ENCODE results near the gene ATXN1. TPM values are rescaled to one million over a fixed set of nuclear protein-coding genes. Genes with fewer than 3 reads are reported as not detected.

Gene ATXN1
- total RNA-seq, 1 donor from 2014 or later, result 71.2 TPM

GRCh38 chr6:16677458-16677857 is 83.8 kb downstream of the ATXN1 start:
- intact Hi-C loops (cut with DNase I), result no loop called here
- DNase-seq (no peak), ATAC-seq (no peak)
- no peaks in the 10 kb centered on the region for H3K36me3 ChIP-seq
- peaks cover 21% of the 10 kb centered on the region for H3K4me1 ChIP-seq
- H3K4me3 ChIP-seq, result no peak overlapping the region
- H3K27me3 ChIP-seq, result no peaks in the 10 kb centered on the region
- H3K9me3 ChIP-seq, result no peaks in the 10 kb centered on the region
- TF ChIP-seq CTCF (IDR thresholded peaks at IDR 0.05), result no peak
- no peak overlapping the region for H3K27ac ChIP-seq

- intact Hi-C loops (cut with DNase I), result no loop called here
- DNase-seq (no peak), ATAC-seq (peak; percentile 76)
- no peaks in the 10 kb centered on the region for H3K9me3 ChIP-seq
- no peaks in the 10 kb centered on the region for H3K27me3 ChIP-seq
- H3K36me3 ChIP-seq, result no peaks in the 10 kb centered on the region
- H3K4me3 ChIP-seq, result no peak overlapping the region
- TF ChIP-seq CTCF (IDR thresholded peaks at IDR 0.05), result no peak
- no peak overlapping the region for H3K27ac ChIP-seq
- peaks cover 24% of the 10 kb centered on the region for H3K4me1 ChIP-seq
These were observed 84.3 kb downstream of the ATXN1 start for GRCh38 chr6:16676978-16677377.

DNA sequence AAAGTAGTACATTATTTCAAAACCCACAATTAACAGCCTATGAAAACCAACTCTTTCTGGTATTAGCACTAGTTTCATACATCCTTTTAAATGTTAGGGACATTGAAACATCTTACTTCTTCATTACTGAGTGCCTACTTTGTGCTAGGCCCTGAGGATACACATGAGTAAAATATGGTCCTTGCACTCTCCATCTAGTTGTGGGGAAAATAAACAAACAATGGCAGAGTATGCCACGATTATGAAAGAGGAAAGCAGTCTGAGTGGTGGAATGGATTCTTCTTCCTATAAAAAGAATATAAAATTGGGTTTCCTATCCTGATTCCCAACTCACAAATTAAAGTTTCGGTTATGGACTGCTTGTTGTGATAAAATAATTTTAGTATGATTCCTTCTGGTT is 84.9 kb downstream of the ATXN1 start:
- intact Hi-C loops (cut with DNase I), result no loop called here
- H3K4me3 ChIP-seq, result no peak overlapping the region
- H3K27me3 ChIP-seq, result no peaks in the 10 kb centered on the region
- peaks cover 28% of the 10 kb centered on the region for H3K4me1 ChIP-seq
- H3K36me3 ChIP-seq, result no peaks in the 10 kb centered on the region
- ATAC-seq (no peak), DNase-seq (no peak)
- H3K9me3 ChIP-seq, result no peaks in the 10 kb centered on the region
- no peak overlapping the region for H3K27ac ChIP-seq
- no peak for TF ChIP-seq CTCF (IDR thresholded peaks at IDR 0.05)

- Histone ChIP-seq H3K9me3 (no peaks in the 10 kb centered on the region), H3K36me3 (no peaks in the 10 kb centered on the region), H3K4me3 (no peak overlapping the region), H3K27me3 (no peaks in the 10 kb centered on the region), H3K27ac (no peak overlapping the region), H3K4me1 (peaks cover 43% of the 10 kb centered on the region)
- no peak for DNase-seq
- no peak for TF ChIP-seq CTCF (IDR thresholded peaks at IDR 0.05)
- intact Hi-C loops (cut with DNase I), result no loop called here
- no peak for ATAC-seq
These were observed 86.4 kb downstream of the ATXN1 start for GRCh38 chr6:16674801-16675392.

DNA sequence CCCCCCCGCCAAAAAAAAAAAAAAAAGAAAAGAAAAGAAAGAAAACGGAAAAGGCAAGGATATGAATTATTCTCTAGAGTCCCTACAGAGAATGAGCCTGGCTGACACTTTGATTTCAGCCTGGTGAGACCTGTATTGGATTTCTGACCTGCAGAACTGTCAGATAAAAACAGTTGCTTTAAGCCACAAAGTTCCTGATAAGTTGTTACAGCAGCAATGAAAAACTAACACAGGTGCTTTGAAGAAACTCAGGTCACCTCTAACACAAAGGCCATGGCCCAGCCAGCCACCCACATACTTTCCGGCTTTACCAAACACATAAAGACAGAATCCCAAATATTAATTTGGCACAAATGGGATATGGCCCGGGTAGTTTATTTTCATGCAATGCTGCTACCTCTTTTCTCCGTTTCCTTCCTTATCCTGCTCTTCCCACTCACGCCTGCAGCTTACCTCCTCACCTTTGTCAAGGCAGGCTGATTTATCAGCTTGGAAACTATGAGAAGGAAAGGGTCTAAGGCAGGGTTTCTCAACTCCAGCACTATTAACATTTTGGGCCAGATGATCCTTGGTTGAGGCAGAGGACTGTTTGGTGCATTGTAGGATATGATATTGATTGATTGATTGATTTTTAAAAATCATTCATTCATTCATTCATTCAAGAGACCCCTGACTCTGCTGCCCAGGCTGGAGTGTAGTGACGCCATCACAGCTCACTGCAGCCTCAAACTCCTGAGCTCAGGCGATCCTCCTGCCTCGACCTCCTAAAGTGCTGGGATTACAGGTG is 88.1 kb downstream of the ATXN1 start:
- Histone ChIP-seq H3K9me3 (no peaks in the 10 kb centered on the region), H3K27me3 (no peaks in the 10 kb centered on the region), H3K4me1 (peaks cover 51% of the 10 kb centered on the region), H3K4me3 (no peak overlapping the region), H3K27ac (no peak overlapping the region), H3K36me3 (no peaks in the 10 kb centered on the region)
- TF ChIP-seq CTCF (IDR thresholded peaks at IDR 0.05), result no peak
- ATAC-seq (no peak), DNase-seq (no peak)
- intact Hi-C loops (cut with DNase I), result no loop called here

Data from upper lobe of right lung (tissue), 1 donor.